Measurements from ENCODE around the gene FAM111B. TPM values are rescaled to one million over a fixed set of nuclear protein-coding genes. Genes with fewer than 3 reads are reported as not detected.
"Not testable (repeated sequence)": the region's sequence is repeated elsewhere in the genome, so short reads cannot be mapped to it uniquely, and the experiment has no call there.

The FAM111B gene, protein sequence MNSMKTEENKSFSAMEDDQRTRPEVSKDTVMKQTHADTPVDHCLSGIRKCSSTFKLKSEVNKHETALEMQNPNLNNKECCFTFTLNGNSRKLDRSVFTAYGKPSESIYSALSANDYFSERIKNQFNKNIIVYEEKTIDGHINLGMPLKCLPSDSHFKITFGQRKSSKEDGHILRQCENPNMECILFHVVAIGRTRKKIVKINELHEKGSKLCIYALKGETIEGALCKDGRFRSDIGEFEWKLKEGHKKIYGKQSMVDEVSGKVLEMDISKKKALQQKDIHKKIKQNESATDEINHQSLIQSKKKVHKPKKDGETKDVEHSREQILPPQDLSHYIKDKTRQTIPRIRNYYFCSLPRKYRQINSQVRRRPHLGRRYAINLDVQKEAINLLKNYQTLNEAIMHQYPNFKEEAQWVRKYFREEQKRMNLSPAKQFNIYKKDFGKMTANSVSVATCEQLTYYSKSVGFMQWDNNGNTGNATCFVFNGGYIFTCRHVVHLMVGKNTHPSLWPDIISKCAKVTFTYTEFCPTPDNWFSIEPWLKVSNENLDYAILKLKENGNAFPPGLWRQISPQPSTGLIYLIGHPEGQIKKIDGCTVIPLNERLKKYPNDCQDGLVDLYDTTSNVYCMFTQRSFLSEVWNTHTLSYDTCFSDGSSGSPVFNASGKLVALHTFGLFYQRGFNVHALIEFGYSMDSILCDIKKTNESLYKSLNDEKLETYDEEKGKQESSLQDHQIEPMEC
- total RNA-seq: 1 to 10 TPM in 1 of 2 donors, not detected in 1; 2.1 TPM

DNA sequence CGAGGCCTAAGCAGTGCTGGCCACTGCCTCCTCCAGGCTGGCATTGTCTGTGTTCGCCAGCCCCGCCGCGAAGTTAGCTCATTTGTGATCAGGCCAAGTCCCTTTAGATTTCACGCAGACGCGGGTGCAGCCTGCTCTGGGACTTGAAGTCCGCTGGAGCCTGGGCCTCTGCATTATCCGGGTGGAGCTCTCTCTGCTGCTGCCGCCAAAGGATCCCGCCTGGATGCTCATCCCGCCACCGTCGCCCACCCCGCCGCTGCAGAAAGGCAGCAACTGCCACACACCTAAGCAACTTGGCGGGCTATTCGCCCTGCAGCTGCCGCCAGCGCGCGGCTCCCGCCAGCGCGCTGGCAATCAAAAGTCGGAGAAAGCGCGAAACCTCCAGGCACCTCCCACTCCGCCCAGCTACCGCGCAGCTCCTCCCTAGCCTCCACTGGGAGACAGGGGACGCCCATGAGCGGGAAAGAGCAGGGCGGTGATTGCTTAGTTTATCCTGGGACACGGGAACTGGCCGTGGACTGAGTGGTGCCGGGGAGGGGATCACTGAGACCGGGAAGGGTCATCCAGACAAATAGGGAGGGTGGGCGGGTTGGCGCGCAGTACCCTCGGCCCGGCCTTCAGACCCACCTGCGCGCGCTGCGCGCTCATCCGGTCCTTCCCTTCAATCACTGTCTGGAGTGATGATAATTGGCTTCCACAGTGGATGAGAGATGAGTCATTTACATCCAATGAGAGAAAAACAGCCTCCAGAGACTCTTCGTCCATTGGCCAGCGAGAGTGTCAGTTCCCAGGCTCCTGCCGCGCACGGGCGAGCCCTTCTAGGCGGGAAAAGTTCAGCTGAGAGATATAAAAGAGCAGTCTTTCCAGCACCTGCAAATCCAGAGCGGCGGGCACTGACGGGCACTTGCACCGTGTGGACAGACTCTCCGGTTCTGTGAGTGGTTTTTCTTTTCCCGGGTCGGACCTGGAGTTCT, at the start of gene FAM111B:
Gene FAM111B (plus strand): TSS at position 875 of the 974 bp plus-strand sequence. CDS start 2,389 bp downstream, outside the sequence.
- DNase-seq (ENCODE audit: low spot score) (peak; percentile 35), ATAC-seq (ENCODE audit: insufficient number of reproducible peaks, low FRiP score, low read depth) (peak; percentile 70)
- no peak within 1 kb of the TSS for H3K27ac ChIP-seq
- no peaks in the 10 kb centered on the region for H3K36me3 ChIP-seq
- peak within 1 kb of the TSS; percentile 72 for H3K4me3 ChIP-seq
- H3K27me3 ChIP-seq (replicated peaks; ENCODE audit: insufficient read depth): no peaks in the 10 kb centered on the region
- H3K9me3 ChIP-seq: no peaks in the 10 kb centered on the region
- TF ChIP-seq, protein P1, sequence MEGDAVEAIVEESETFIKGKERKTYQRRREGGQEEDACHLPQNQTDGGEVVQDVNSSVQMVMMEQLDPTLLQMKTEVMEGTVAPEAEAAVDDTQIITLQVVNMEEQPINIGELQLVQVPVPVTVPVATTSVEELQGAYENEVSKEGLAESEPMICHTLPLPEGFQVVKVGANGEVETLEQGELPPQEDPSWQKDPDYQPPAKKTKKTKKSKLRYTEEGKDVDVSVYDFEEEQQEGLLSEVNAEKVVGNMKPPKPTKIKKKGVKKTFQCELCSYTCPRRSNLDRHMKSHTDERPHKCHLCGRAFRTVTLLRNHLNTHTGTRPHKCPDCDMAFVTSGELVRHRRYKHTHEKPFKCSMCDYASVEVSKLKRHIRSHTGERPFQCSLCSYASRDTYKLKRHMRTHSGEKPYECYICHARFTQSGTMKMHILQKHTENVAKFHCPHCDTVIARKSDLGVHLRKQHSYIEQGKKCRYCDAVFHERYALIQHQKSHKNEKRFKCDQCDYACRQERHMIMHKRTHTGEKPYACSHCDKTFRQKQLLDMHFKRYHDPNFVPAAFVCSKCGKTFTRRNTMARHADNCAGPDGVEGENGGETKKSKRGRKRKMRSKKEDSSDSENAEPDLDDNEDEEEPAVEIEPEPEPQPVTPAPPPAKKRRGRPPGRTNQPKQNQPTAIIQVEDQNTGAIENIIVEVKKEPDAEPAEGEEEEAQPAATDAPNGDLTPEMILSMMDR (IDR thresholded peaks at IDR 0.05): no peak
- peaks cover 0 to 23% of the 10 kb centered on the region in 2 donors for H3K4me1 ChIP-seq (ENCODE audit: control insufficient read depth in 1 of 2, low read depth in 2 of 2)

DNA sequence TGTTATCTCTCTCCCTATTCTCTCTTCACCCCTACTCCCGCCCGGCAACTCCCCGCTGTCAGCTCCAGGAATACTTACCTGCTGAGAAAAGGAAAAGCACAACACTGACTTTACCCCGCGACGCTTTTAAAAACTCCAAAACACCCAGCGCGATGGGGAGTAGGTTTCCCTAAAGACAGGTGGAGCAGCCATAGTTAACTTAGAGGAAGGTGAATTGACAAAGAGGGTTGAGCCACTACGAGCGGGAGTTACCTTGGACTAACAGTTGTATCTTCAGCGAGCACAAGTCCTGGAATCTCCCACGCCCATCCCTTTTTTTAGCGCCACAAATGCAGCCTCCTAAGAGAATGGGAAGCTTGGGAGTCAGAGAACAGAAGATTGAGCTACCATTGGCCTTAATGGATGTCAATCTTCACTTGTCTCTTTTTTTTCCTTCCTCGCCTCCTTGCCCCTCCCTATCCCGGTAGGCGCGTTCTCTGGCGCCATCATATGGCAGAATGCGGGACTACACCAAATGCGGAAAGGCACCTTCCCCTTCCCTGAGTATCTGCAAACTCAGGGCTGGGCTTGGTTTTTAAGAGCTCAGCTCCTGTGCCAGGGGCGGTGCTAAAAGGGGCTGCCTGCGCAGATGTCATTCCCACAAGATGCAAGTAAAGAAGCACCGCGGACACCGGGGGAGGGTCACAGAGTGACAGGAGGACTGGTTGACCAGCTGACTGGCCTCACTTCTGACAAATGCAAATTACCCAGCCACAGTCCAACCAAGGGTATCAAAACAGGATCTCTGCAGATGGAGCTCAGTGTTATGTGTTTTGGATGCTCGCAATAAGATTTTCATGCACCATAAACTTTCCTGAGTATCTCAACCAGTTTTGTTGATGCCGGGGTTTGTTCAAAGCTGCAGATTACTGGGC, 48.7 kb upstream of the FAM111B start:
- not testable (repeated sequence) for H3K27ac ChIP-seq; DNase-seq (ENCODE audit: low spot score); H3K36me3 ChIP-seq; ATAC-seq (ENCODE audit: insufficient number of reproducible peaks, low FRiP score, low read depth); H3K27me3 ChIP-seq (replicated peaks; ENCODE audit: insufficient read depth); H3K9me3 ChIP-seq; H3K4me1 ChIP-seq (ENCODE audit: control insufficient read depth in 1 of 2, low read depth in 2 of 2)
- H3K4me3 ChIP-seq: peak overlapping the region; percentile 64
- TF ChIP-seq, protein P1 (IDR thresholded peaks at IDR 0.05): peak; percentile 41

DNA sequence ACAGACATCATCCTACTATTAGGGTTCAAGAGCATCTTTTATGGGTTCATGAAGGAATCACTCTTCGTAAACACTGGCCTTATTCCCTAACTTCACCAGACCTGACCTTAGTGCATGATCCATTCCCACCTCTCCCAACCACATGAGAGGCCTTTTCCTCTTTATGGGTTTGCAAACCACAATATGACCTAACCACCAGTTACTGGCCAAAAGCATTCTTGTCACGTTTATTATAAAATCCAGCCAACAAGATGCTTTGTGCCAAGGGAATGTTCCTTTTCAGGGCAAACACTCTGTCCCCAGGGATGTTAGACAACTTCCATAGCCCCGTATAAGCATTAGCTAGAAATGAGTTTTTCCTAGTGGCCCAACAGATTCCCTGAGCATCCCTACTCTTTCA, 46.9 kb upstream of the FAM111B start:
- not testable (repeated sequence) for ATAC-seq (ENCODE audit: insufficient number of reproducible peaks, low FRiP score, low read depth); H3K27ac ChIP-seq; H3K9me3 ChIP-seq; H3K4me3 ChIP-seq; H3K36me3 ChIP-seq; H3K4me1 ChIP-seq (ENCODE audit: control insufficient read depth in 1 of 2, low read depth in 2 of 2); H3K27me3 ChIP-seq (replicated peaks; ENCODE audit: insufficient read depth); DNase-seq (ENCODE audit: low spot score)

DNA sequence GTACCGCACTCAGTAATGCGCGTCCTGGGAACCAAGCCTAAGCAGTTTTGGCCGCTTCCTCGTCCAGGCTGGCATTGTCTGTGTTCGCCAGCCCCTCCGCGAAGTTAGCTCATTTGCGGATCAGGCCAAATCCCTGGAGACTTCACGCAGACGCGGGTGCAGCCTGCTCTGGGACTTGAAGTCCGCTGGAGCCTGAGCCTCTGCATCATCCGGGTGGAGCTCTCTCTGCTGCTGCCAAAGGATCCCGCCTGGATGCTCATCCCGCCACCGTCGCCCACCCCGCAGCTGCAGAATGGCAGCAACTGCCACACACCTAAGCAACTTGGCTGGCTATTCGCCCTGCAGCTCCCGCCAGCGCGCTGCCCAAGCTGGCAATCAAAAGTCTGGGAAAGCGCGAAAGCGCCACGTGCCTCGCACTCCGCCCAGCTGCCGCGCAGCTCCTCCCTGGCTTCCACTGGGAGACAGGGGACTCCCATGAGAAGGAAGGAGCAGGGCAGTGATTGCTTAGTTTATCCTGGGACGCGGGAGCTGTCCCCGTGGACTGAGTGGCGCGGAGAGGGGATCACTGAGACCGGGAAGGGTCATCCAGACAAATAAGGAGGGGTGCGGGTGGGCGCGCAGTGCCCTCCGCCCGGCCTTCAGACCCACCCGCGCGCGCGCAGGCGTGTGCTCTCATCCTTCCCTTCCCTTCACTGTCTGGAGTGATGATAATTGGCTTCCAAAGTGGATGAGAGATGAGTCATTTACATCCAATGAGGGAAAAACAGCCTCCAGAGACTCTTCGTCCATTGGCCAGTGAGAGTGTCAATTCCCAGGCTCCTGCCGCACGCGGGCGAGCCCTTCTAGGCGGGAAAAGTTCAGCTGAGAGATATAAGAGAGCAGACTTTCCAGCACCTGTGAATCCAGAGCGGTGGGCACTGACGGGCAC, 44.2 kb upstream of the FAM111B start:
- no peak for DNase-seq (ENCODE audit: low spot score)
- Histone ChIP-seq H3K27ac (no peak overlapping the region), H3K4me1 (ENCODE audit: control insufficient read depth in 1 of 2, low read depth in 2 of 2) (peaks cover 0 to 3% of the 10 kb centered on the region in 2 donors), H3K27me3 (replicated peaks; ENCODE audit: insufficient read depth) (no peaks in the 10 kb centered on the region), H3K9me3 (no peaks in the 10 kb centered on the region), H3K4me3 (no peak overlapping the region), H3K36me3 (no peaks in the 10 kb centered on the region)
- TF ChIP-seq, protein P1 (IDR thresholded peaks at IDR 0.05): no peak
- ATAC-seq (ENCODE audit: insufficient number of reproducible peaks, low FRiP score, low read depth): no peak

DNA sequence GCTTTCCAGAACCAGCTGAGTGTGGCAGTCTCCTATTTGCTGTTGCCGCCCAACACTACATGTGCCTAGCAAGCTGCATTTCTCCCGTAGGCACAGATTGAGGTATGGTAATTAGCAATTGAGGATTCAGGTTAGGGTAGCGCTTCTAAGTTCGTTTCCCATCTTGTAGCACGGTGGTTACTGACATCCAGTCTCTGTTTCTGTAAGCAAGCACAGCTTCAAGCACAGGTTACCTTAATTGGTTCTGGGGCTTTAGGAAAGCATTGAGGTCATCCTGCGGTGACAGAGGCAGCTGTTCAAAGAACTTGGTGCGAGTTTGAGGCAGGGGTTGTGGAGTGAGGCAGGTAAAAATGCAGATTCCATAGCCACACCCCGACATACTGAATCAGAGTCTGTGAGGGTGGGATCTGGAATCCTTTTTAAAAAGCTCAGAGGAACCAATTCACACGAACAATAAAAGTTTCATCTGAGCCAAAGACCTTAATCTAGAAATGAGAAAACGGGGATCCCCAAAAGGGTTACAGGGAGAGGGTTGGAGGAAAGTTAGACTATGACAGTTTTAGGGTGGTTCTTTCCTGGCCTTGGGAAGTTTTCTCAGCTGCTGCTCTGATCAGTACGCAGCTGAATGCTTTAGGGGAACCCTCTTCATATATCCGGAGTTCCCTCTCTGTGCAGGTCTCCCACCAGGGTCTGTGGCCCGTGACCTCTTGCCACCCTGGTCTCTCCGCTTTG, 42.9 kb upstream of the FAM111B start:
- ATAC-seq (ENCODE audit: insufficient number of reproducible peaks, low FRiP score, low read depth); H3K27me3 ChIP-seq (replicated peaks; ENCODE audit: insufficient read depth); H3K4me3 ChIP-seq; H3K27ac ChIP-seq; H3K4me1 ChIP-seq (ENCODE audit: control insufficient read depth in 1 of 2, low read depth in 2 of 2); DNase-seq (ENCODE audit: low spot score); H3K36me3 ChIP-seq; H3K9me3 ChIP-seq: not testable (repeated sequence)

Measured in thoracic aorta (tissue), 2 donors.